Fibroblast of lung (primary cell): ENCODE data around the gene TAMALIN. TPM values are rescaled to one million over a fixed set of nuclear protein-coding genes. Genes with fewer than 3 reads are reported as not detected.
A peak's percentile ranks its signal among the peaks of the same experiment; 100 is the strongest.

ENCODE experiments used
- DNase-seq, 2 donors: peaks; one replicate each; pipeline versions ENCODE4 v3.0.0 to v3.0.0-alpha.2; 2010; ENCODE audit warnings: low read depth in 2 of 2
- H2AFZ ChIP-seq: 2 replicates; pipeline ENCODE4 v1.5.1; 2012; ENCODE audit warnings: low read length, control low read depth, inconsistent platforms
- H3K27ac ChIP-seq: 2 replicates; pipeline ENCODE4 v1.5.1; 2011; ENCODE audit warnings: low read length, control low read depth; ENCODE audit not compliant: insufficient read depth
- H3K27me3 ChIP-seq: 2 replicates; pipeline ENCODE4 v1.5.1; 2011; ENCODE audit warnings: mild to moderate bottlenecking, low read length; ENCODE audit not compliant: control insufficient read depth, insufficient read depth
- H3K36me3 ChIP-seq: 2 replicates; pipeline ENCODE4 v1.5.1; 2011; ENCODE audit warnings: low read length; ENCODE audit not compliant: control insufficient read depth, insufficient read depth
- H3K4me1 ChIP-seq: 2 replicates; pipeline ENCODE4 v1.5.1; 2011; ENCODE audit warnings: low read length; ENCODE audit not compliant: control insufficient read depth, insufficient read depth; ENCODE audit errors: extremely low read depth
- H3K4me2 ChIP-seq: 2 replicates; pipeline ENCODE4 v1.5.1; 2011; ENCODE audit warnings: low read length, control low read depth; ENCODE audit not compliant: insufficient read depth; ENCODE audit errors: extremely low read depth
- H3K4me3 ChIP-seq, 4 experiments: fragments of 200-600 bp in 1 of 4; sonication (generic) in 1 of 4; replicated peaks in 1 of 4; 2 replicates each; pipeline ENCODE4 v1.5.1; 2011 to 2016; ENCODE audit warnings: low read length in 4 of 4, low read depth in 3 of 4, mild to moderate bottlenecking in 3 of 4, control low read depth in 2 of 4, inconsistent platforms in 1 of 4, mixed read lengths in 1 of 4; ENCODE audit not compliant: insufficient read depth in 1 of 4; ENCODE audit errors: control extremely low read depth in 1 of 4
- H3K79me2 ChIP-seq: 2 replicates; pipeline ENCODE4 v1.5.1; 2012; ENCODE audit warnings: mild to moderate bottlenecking, low read length, inconsistent platforms; ENCODE audit not compliant: control insufficient read depth, insufficient read depth
- H3K9ac ChIP-seq: 2 replicates; pipeline ENCODE4 v1.5.1; 2011; ENCODE audit warnings: mild to moderate bottlenecking, low read length, control low read depth; ENCODE audit not compliant: insufficient read depth
- H3K9me3 ChIP-seq: 2 replicates; pipeline ENCODE4 v1.5.1; 2012; ENCODE audit warnings: low read depth, low read length; ENCODE audit not compliant: control insufficient read depth, insufficient read depth
- H4K20me1 ChIP-seq: 2 replicates; pipeline ENCODE4 v1.5.1; 2011; ENCODE audit warnings: low read length; ENCODE audit not compliant: control insufficient read depth, insufficient read depth; ENCODE audit errors: extremely low read depth
- EZH2 ChIP-seq: IDR thresholded peaks from 2 replicates; pipeline ENCODE4 v1.5.1; 2012; ENCODE audit warnings: low read length, control low read depth, mild to moderate bottlenecking; ENCODE audit errors: missing control alignments
- polyA plus RNA-seq, 2 donors: library from polyadenylated mRNA; depleted of rRNA in 1 of 2; stranded (reverse) in 1 of 2; unstranded in 1 of 2; fragments of >200 nt; gene quantifications; 2 replicates each; pipeline ENCODE4 v1.2.1, GENCODE V29; 2011 to 2012; ENCODE audit warnings: missing spikeins in 1 of 2
- total RNA-seq: library from RNA; depleted of rRNA; stranded (reverse); fragments of >200 nt; gene quantifications from 2 replicates; pipeline ENCODE4 v1.2.1, GENCODE V29; 2014
- TF ChIP-seq, protein P1 (sequence below), 2 donors: IDR thresholded peaks in 1 of 2; conservative IDR thresholded peaks in 1 of 2; 1 replicate in 1 of 2; 2 replicates in 1 of 2; pipeline ENCODE4 v1.5.1; 2011 to 2012; ENCODE audit warnings: low read length in 2 of 2, control low read depth in 1 of 2, inconsistent platforms in 1 of 2, low read depth in 1 of 2, mild to moderate bottlenecking in 1 of 2

Gene TAMALIN
- total and polyA plus RNA-seq, 2 donors (not counting 1 experiment from before 2014, with no cell fraction given) = 5.3 to 12.1 TPM

DNA sequence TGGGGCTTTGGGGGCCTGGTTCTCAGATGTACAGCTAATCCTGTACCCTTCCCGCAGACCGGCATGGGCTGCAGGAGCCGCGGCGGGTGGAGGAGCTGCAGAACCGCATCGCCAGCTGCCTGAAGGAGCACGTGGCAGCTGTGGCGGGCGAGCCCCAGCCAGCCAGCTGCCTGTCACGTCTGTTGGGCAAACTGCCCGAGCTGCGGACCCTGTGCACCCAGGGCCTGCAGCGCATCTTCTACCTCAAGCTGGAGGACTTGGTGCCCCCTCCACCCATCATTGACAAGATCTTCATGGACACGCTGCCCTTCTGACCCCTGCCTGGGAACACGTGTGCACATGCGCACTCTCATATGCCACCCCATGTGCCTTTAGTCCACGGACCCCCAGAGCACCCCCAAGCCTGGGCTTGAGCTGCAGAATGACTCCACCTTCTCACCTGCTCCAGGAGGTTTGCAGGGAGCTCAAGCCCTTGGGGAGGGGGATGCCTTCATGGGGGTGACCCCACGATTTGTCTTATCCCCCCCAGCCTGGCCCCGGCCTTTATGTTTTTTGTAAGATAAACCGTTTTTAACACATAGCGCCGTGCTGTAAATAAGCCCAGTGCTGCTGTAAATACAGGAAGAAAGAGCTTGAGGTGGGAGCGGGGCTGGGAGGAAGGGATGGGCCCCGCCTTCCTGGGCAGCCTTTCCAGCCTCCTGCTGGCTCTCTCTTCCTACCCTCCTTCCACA is 52.0 kb downstream of the TAMALIN start:
- Histone ChIP-seq H3K36me3 (peaks cover 10% of the 10 kb centered on the region), H3K27ac (no peak overlapping the region), H3K4me1 (peaks cover 2% of the 10 kb centered on the region), H3K4me2 (no peak overlapping the region), H3K79me2 (no peaks in the 10 kb centered on the region), H2AFZ (no peak overlapping the region), H3K27me3 (no peaks in the 10 kb centered on the region), H3K9ac (no peak overlapping the region), H4K20me1 (no peaks in the 10 kb centered on the region), H3K9me3 (no peaks in the 10 kb centered on the region), H3K4me3 (no peak overlapping the region)
- TF ChIP-seq, protein P1, sequence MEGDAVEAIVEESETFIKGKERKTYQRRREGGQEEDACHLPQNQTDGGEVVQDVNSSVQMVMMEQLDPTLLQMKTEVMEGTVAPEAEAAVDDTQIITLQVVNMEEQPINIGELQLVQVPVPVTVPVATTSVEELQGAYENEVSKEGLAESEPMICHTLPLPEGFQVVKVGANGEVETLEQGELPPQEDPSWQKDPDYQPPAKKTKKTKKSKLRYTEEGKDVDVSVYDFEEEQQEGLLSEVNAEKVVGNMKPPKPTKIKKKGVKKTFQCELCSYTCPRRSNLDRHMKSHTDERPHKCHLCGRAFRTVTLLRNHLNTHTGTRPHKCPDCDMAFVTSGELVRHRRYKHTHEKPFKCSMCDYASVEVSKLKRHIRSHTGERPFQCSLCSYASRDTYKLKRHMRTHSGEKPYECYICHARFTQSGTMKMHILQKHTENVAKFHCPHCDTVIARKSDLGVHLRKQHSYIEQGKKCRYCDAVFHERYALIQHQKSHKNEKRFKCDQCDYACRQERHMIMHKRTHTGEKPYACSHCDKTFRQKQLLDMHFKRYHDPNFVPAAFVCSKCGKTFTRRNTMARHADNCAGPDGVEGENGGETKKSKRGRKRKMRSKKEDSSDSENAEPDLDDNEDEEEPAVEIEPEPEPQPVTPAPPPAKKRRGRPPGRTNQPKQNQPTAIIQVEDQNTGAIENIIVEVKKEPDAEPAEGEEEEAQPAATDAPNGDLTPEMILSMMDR (conservative IDR thresholded peaks at IDR 0.05 in 1 of 2, IDR thresholded peaks at IDR 0.05 in 1 of 2; ENCODE audit: low read depth in 1 of 2, low read length in 2 of 2) = no peak
- TF ChIP-seq EZH2 = no peak
- peak in 1 of 2 donors; percentile 47 for DNase-seq

DNA sequence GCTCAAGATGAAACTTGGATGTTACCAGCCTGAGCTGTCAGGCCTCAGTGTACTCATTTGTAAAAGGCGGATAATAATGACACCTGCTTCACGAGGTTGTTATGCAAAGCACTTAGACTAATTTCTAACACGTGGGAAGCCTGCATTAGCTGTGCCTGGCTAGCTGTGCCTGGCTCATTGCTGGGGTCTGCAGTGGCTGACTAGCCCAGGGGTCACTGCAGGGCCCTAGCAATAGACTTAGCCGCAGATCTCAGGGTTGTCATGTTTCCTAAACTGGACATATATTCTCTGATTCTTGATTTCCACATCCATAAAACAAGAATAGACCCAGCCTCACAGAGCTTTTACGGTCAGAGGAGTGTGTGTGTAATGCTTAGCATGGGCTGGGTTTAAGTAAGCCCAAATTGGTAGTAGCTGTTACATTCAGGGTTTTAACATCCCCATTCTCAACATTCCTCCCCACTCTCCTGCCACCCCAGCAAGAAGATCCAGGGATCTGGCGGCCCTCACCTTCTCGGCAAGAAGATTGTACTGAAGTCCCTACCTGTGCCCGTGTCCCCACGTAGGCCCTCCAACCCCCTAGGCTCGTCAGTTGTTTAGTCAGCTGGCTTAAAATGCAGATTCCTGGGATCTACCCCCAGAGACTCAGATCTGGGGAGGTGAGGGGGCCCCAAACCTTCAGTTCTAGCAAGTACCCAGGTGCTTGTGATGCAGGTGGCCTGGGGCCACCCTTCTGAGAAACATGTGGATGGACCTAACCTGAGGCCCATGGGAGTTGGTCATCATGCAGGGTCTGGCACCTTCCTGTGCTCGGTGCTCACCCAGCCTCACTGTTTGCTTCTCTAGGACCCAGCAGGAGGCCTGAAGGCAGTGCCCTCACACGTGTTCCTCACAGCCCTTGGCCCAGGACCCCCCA is 53.1 kb downstream of the TAMALIN start:
- no peaks in the 10 kb centered on the region for H3K27me3 ChIP-seq
- H3K79me2 ChIP-seq = no peaks in the 10 kb centered on the region
- H3K4me3 ChIP-seq = no peak overlapping the region
- H3K9me3 ChIP-seq = no peaks in the 10 kb centered on the region
- H3K4me2 ChIP-seq = no peak overlapping the region
- H3K9ac ChIP-seq = no peak overlapping the region
- H3K36me3 ChIP-seq = peaks cover 6% of the 10 kb centered on the region
- DNase-seq = peak in 1 of 2 donors; percentile 76
- no peak overlapping the region for H3K27ac ChIP-seq
- TF ChIP-seq, protein P1 (conservative IDR thresholded peaks at IDR 0.05 in 1 of 2, IDR thresholded peaks at IDR 0.05 in 1 of 2; ENCODE audit: low read depth in 1 of 2, low read length in 2 of 2) = no peak
- no peak for TF ChIP-seq EZH2
- no peaks in the 10 kb centered on the region for H4K20me1 ChIP-seq
- peaks cover 10% of the 10 kb centered on the region for H3K4me1 ChIP-seq
- H2AFZ ChIP-seq = no peak overlapping the region

DNA sequence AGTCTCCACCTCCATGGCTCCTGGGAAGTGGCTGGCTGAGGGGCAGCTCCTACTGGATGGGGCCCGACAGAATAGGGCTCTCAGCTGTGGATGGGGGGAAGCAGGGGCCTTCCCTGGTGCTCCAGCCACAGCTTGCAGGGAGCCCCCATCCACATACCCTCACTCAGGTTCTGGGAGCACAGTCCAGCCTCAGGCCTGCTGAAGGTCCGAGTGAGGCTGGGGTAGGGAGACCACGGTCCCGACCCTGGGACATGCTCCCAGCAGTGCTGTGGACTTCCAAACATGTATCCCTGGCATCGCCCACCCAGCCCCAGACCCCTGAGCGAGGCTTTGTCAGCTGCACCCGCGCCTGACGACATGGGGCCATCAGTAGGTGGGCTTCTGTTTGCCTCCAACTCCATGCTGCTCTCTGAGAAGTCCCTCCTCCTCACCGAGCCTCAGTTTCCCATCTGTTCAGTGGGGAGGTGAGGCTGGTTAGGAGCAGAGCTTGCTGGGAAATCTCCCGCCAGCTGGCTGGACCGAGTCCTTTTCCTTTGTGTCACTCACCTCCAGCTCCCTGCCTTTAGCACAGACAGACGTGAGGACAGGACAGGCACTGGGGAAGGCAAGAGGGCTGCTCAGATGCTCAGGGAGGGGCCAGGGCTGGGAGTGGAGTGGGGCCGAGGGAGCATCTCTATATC is 53.9 kb downstream of the TAMALIN start:
- H3K9ac ChIP-seq = no peak overlapping the region
- peaks cover 10% of the 10 kb centered on the region for H3K4me1 ChIP-seq
- H4K20me1 ChIP-seq = no peaks in the 10 kb centered on the region
- H3K4me3 ChIP-seq = no peak overlapping the region
- no peak for DNase-seq
- H3K4me2 ChIP-seq = no peak overlapping the region
- H3K27me3 ChIP-seq = no peaks in the 10 kb centered on the region
- H3K9me3 ChIP-seq = no peaks in the 10 kb centered on the region
- TF ChIP-seq EZH2 = no peak
- TF ChIP-seq, protein P1 (conservative IDR thresholded peaks at IDR 0.05 in 1 of 2, IDR thresholded peaks at IDR 0.05 in 1 of 2; ENCODE audit: low read depth in 1 of 2, low read length in 2 of 2) = no peak
- no peak overlapping the region for H3K27ac ChIP-seq
- H3K36me3 ChIP-seq = peaks cover 6% of the 10 kb centered on the region
- no peaks in the 10 kb centered on the region for H3K79me2 ChIP-seq
- no peak overlapping the region for H2AFZ ChIP-seq
